H1 (cell line): ENCODE measurements around the gene PSMD5. TPM values are rescaled to one million over a fixed set of nuclear protein-coding genes. Genes with fewer than 3 reads are reported as not detected.

Experiments
- CTCF ChIA-PET: fragments of 300-600 bp; sonication (Branson Sonifier 250); formaldehyde crosslinking; loops from one replicate; lab custom pipeline; 2021; ENCODE audit not compliant: partially characterized antibody; lab: Charles Lee
- POLR2A ChIA-PET: fragments of 300-600 bp; sonication (Branson Sonifier 250); formaldehyde crosslinking; loops from one replicate; lab custom pipeline; 2021; ENCODE audit warnings: inconsistent platforms; ENCODE audit not compliant: partially characterized antibody; lab: Charles Lee
- DNase-seq, 2 experiments: peaks; one replicate each; pipeline versions ENCODE4 v3.0.0 to v3.0.0-alpha.2; 2010 to 2022; ENCODE audit warnings: low spot score in 2 of 2, low read depth in 1 of 2, mixed read lengths in 1 of 2
- FAIRE-seq: peaks from 2 replicates; lab custom pipeline; 2011; peaks lifted over from hg19 to GRCh38; lab: Jason Lieb, UNC
- H2AFZ ChIP-seq: 2 replicates; pipeline ENCODE4 v1.8.1; 2012; ENCODE audit warnings: low read length, inconsistent platforms
- H2AK5ac ChIP-seq: 2 replicates; pipeline ENCODE4 v1.6.1; 2013; ENCODE audit warnings: low read depth, low read length
- H2BK120ac ChIP-seq: replicated peaks from 2 replicates; pipeline ENCODE3; 2013; ENCODE audit warnings: low read depth, low read length, inconsistent platforms
- H2BK12ac ChIP-seq: 2 replicates; pipeline ENCODE4 v1.6.1; 2013; ENCODE audit warnings: low read depth, low read length
- H2BK15ac ChIP-seq: 2 replicates; pipeline ENCODE4 v1.6.1; 2013; ENCODE audit warnings: low read length
- H2BK20ac ChIP-seq: 2 replicates; pipeline ENCODE4 v1.6.1; 2013; ENCODE audit warnings: low read length
- H2BK5ac ChIP-seq: 2 replicates; pipeline ENCODE4 v1.6.1; 2013; ENCODE audit warnings: low read depth, low read length
- H3K14ac ChIP-seq: 2 replicates; pipeline ENCODE4 v1.6.1; 2013; ENCODE audit warnings: inconsistent platforms; ENCODE audit not compliant: insufficient read length
- H3K18ac ChIP-seq: 2 replicates; pipeline ENCODE4 v1.6.1; 2013; ENCODE audit warnings: low read length; ENCODE audit errors: extremely low read depth
- H3K23ac ChIP-seq: 2 replicates; pipeline ENCODE4 v1.6.1; 2013; ENCODE audit warnings: inconsistent platforms; ENCODE audit not compliant: insufficient read length
- H3K23me2 ChIP-seq: 2 replicates; pipeline ENCODE4 v1.6.1; 2013; ENCODE audit warnings: low read depth, low read length
- H3K27ac ChIP-seq: 2 replicates; pipeline ENCODE4 v1.6.1; 2011; ENCODE audit warnings: low read depth, low read length, inconsistent platforms
- H3K27me3 ChIP-seq, 4 experiments: replicated peaks in 1 of 4; 1 replicate in 1 of 4; 2 replicates in 3 of 4; pipeline versions ENCODE4 v1.6.1 to v1.8.1; 2011 to 2013; ENCODE audit warnings: low read length in 3 of 4, mild to moderate bottlenecking in 3 of 4, inconsistent platforms in 2 of 4, mixed read lengths in 2 of 4, moderate library complexity in 1 of 4; ENCODE audit not compliant: control insufficient read depth in 3 of 4, insufficient read depth in 3 of 4; ENCODE audit errors: extremely low read depth in 1 of 4
- H3K36me3 ChIP-seq, 4 experiments: 2 replicates each; pipeline versions ENCODE4 v1.6.1 to v1.8.1; 2011 to 2013; ENCODE audit warnings: mild to moderate bottlenecking in 4 of 4, low read length in 3 of 4, moderate library complexity in 2 of 4, control low read depth in 1 of 4, inconsistent platforms in 1 of 4; ENCODE audit not compliant: insufficient read depth in 4 of 4, control insufficient read depth in 2 of 4
- H3K4ac ChIP-seq: replicated peaks from 2 replicates; pipeline ENCODE3; 2013; ENCODE audit warnings: low read length, low read depth, mixed read lengths, inconsistent platforms; ENCODE audit not compliant: insufficient read length
- H3K4me1 ChIP-seq, 4 experiments: replicated peaks in 1 of 4; 1 replicate in 1 of 4; 2 replicates in 3 of 4; pipeline versions ENCODE4 v1.6.1 to v1.8.1; 2011 to 2013; ENCODE audit warnings: low read length in 3 of 4, inconsistent platforms in 2 of 4, mixed read lengths in 1 of 4; ENCODE audit not compliant: insufficient read depth in 4 of 4, control insufficient read depth in 3 of 4
- H3K4me2 ChIP-seq, 2 experiments: 2 replicates each; pipeline versions ENCODE4 v1.6.1 to v1.8.1; 2011 to 2013; ENCODE audit warnings: low read depth in 2 of 2, low read length in 2 of 2, control low read depth in 1 of 2, inconsistent platforms in 1 of 2, mild to moderate bottlenecking in 1 of 2; ENCODE audit not compliant: insufficient read depth in 1 of 2
- H3K4me3 ChIP-seq, 4 experiments: fragments of 200-600, 300-600 bp in 1 of 4; sonication (generic), shearing (Covaris generic), sonication (Bioruptor Twin) in 1 of 4; 2 replicates each; pipeline versions ENCODE4 v1.5.1 to v1.8.1; 2011 to 2016; ENCODE audit warnings: low read length in 4 of 4, low read depth in 3 of 4, control low read depth in 2 of 4, inconsistent platforms in 2 of 4, mild to moderate bottlenecking in 2 of 4, mixed read lengths in 1 of 4, moderate library complexity in 1 of 4; ENCODE audit not compliant: insufficient read depth in 2 of 4; ENCODE audit errors: extremely low read depth in 1 of 4
- H3K56ac ChIP-seq: replicated peaks from 2 replicates; pipeline ENCODE3; 2013; ENCODE audit warnings: low read depth, mild to moderate bottlenecking, mixed read lengths, low read length, inconsistent platforms; ENCODE audit not compliant: insufficient read length
- H3K79me1 ChIP-seq: 2 replicates; pipeline ENCODE4 v1.6.1; 2013; ENCODE audit warnings: low read depth, low read length, control low read depth
- H3K79me2 ChIP-seq, 2 experiments: 2 replicates each; pipeline versions ENCODE4 v1.6.1 to v1.8.1; 2012 to 2013; ENCODE audit warnings: low read length in 2 of 2, mild to moderate bottlenecking in 2 of 2, inconsistent platforms in 1 of 2; ENCODE audit not compliant: insufficient read depth in 2 of 2, control insufficient read depth in 1 of 2
- H3K9ac ChIP-seq, 4 experiments: replicated peaks in 1 of 4; 1 replicate in 1 of 4; 2 replicates in 3 of 4; pipeline versions ENCODE4 v1.6.1 to v1.8.1; 2011 to 2013; ENCODE audit warnings: low read depth in 3 of 4, low read length in 3 of 4, control low read depth in 2 of 4, mild to moderate bottlenecking in 2 of 4, moderate library complexity in 2 of 4, inconsistent platforms in 1 of 4; ENCODE audit errors: extremely low read depth in 1 of 4
- H3K9me3 ChIP-seq, 2 experiments: 2 replicates each; pipeline versions ENCODE4 v1.6.1 to v1.8.1; 2012 to 2013; ENCODE audit warnings: mild to moderate bottlenecking in 2 of 2, moderate library complexity in 2 of 2, control low read depth in 1 of 2, inconsistent platforms in 1 of 2, low read depth in 1 of 2, low read length in 1 of 2, mixed read lengths in 1 of 2; ENCODE audit not compliant: insufficient read depth in 2 of 2
- H4K20me1 ChIP-seq, 2 experiments: replicated peaks in 1 of 2; 2 replicates each; pipeline versions ENCODE3 to v1.8.1; 2011 to 2013; ENCODE audit warnings: inconsistent platforms in 2 of 2, low read length in 2 of 2, mild to moderate bottlenecking in 1 of 2; ENCODE audit not compliant: insufficient read depth in 2 of 2, control insufficient read depth in 1 of 2
- H4K5ac ChIP-seq: 2 replicates; pipeline ENCODE4 v1.6.1; 2013; ENCODE audit warnings: low read length, low read depth, mixed read lengths, inconsistent platforms; ENCODE audit not compliant: insufficient read length
- H4K8ac ChIP-seq: 2 replicates; pipeline ENCODE4 v1.8.0; 2013; ENCODE audit warnings: mild to moderate bottlenecking, moderate library complexity, low read length, inconsistent platforms; ENCODE audit not compliant: insufficient read depth; ENCODE audit errors: extremely low read depth
- H4K91ac ChIP-seq: replicated peaks from 2 replicates; pipeline ENCODE3; 2013; ENCODE audit warnings: low read length, mixed read lengths, inconsistent platforms; ENCODE audit not compliant: insufficient read length
- ASH2L ChIP-seq: fragments of 200-600, 300-600 bp; sonication (generic); IDR thresholded peaks from one replicate; pipeline ENCODE4 v1.7.1; 2017; ENCODE audit warnings: low read length
- BACH1 ChIP-seq: IDR thresholded peaks from 2 replicates; pipeline ENCODE4 v1.6.1; 2012; ENCODE audit warnings: low read length, improper control_type of control experiment
- CREB1 ChIP-seq: IDR thresholded peaks from 2 replicates; pipeline ENCODE4 v1.6.1; 2012; ENCODE audit warnings: inconsistent platforms
- JUN ChIP-seq: IDR thresholded peaks from 2 replicates; pipeline ENCODE4 v1.6.1; 2011; ENCODE audit warnings: low read depth, mild to moderate bottlenecking, improper control_type of control experiment, low read length
- MAFK ChIP-seq: IDR thresholded peaks from 2 replicates; pipeline ENCODE4 v1.6.1; 2012; ENCODE audit warnings: low read depth, mild to moderate bottlenecking, improper control_type of control experiment, low read length
- RNF2 ChIP-seq: fragments of 200-900, 300-1000 bp; sonication (generic); IDR thresholded peaks from 2 replicates; pipeline ENCODE4 v1.7.1; 2016; ENCODE audit warnings: borderline replicate concordance, low read depth, mild to moderate bottlenecking, antibody characterized with exemption, low read length; ENCODE audit not compliant: poor library complexity, severe bottlenecking; ENCODE audit errors: missing control alignments
- TAF7 ChIP-seq: optimal IDR thresholded peaks from 2 replicates; pipeline ENCODE3; 2011; ENCODE audit warnings: low read depth, mild to moderate bottlenecking, inconsistent platforms, low read length, moderate library complexity, borderline replicate concordance
- TEAD4 ChIP-seq: IDR thresholded peaks from 2 replicates; pipeline ENCODE4 v1.6.1; 2012; ENCODE audit warnings: low read depth, low read length, inconsistent platforms, mixed read lengths
- WGBS, 2 experiments: shearing (Covaris generic) in 1 of 2; methylation state at CpG; one replicate each; pipeline versions ENCODE4 v1.1.6 to v1.1.7; 2013 to 2015; ENCODE audit warnings: low lambda C conversion rate in 2 of 2, mixed read lengths in 2 of 2, inconsistent platforms in 1 of 2, low coverage in 1 of 2, missing lambda C conversion rate in 1 of 2; ENCODE audit not compliant: insufficient replicate concordance in 2 of 2, insufficient coverage in 1 of 2, insufficient read length in 1 of 2; ENCODE audit errors: extremely low coverage in 1 of 2, missing lambda C conversion rate in 1 of 2; 5-methylcytosine and 5-hydroxymethylcytosine counted together
- polyA plus RNA-seq, 7 experiments: library from polyadenylated mRNA; depleted of rRNA in 3 of 7; stranded (reverse) in 5 of 7; unstranded in 2 of 7; fragments of >200 nt in 5 of 7; fragments of 200-250 nt in 2 of 7; gene quantifications; 1 replicate in 5 of 7; 2 replicates in 1 of 7; 4 replicates in 1 of 7; pipeline versions ENCODE4 v1.2.1 to v1.2.3, GENCODE V29; 2011 to 2013; ENCODE audit warnings: missing spikeins in 2 of 7, mixed read lengths in 2 of 7
- total RNA-seq: library from RNA; stranded (reverse); fragmentation: NEBNext Ultra II Directional; extraction: Animal tissue kit (Norgen Biotek cat#: 25700); gene quantifications from 2 replicates; pipeline ENCODE4 v1.2.1, GENCODE V29; 2021
- TF ChIP-seq, protein P1 (sequence below): IDR thresholded peaks from 2 replicates; pipeline ENCODE4 v1.6.1; 2012; ENCODE audit warnings: inconsistent platforms

PSMD5 gene
- total and polyA plus RNA-seq, 2 of the 8 experiments (the other 6 are each of a cell fraction or from before 2014, with no cell fraction given) = 19.2 to 30.5 TPM

DNA sequence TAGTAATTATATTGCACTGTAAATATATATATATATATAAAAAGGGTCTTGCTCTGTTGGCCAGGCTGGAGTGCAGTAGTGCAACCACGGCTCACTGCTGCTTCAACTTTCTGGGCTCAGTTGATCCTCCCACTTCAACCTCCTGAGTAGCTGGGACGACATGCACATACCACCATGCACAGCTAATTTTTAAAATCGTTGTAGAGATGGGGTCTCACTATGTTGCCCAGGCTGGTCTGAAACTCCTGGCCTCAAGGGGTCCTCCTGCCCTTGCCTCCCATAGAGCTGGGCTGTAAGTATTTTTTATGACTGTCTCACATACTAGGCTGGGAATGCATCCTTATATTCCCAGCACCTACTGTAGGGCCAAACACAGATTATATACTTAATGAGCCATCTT, 11.9 kb downstream of the PSMD5 start:
- no peak overlapping the region for H4K91ac ChIP-seq

More for the DNA sequence above, 11.9 kb downstream of the PSMD5 start:
- Histone ChIP-seq H3K4me1 (no peaks in the 10 kb centered on the region; a peak in 1 of 7 replicates), H3K18ac (no peak overlapping the region), H3K27me3 (no peaks in the 10 kb centered on the region), H2BK120ac (no peak overlapping the region), H4K8ac (no peak overlapping the region), H3K9me3 (no peaks in the 10 kb centered on the region), H3K27ac (no peak overlapping the region), H2BK20ac (no peak overlapping the region), H3K9ac (no peak overlapping the region), H4K5ac (no peak overlapping the region), H2AK5ac (no peak overlapping the region), H3K79me2 (peaks cover 0 to 6% of the 10 kb centered on the region in 2 experiments; a peak in 1 of 4 replicates), H3K23me2 (no peaks in the 10 kb centered on the region; the same call in 1 of the 2 replicates), H3K56ac (no peak overlapping the region), H2BK15ac (no peak overlapping the region), H4K20me1 (no peaks in the 10 kb centered on the region), H3K23ac (no peak overlapping the region), H2BK12ac (no peak overlapping the region), H3K79me1 (no peaks in the 10 kb centered on the region), H3K4ac (no peak overlapping the region), H2AFZ (no peak overlapping the region), H3K14ac (no peak overlapping the region), H3K4me3 (no peak overlapping the region), H3K4me2 (no peak overlapping the region), H2BK5ac (no peak overlapping the region), H3K36me3 (peaks cover 12 to 52% (median 33%) of the 10 kb centered on the region in 4 experiments)
- TF ChIP-seq MAFK (no peak), TEAD4 (no peak), BACH1 (no peak), JUN (no peak), ASH2L (no peak), RNF2 (no peak), TAF7 (no peak), CREB1 (no peak)
- TF ChIP-seq, protein P1, sequence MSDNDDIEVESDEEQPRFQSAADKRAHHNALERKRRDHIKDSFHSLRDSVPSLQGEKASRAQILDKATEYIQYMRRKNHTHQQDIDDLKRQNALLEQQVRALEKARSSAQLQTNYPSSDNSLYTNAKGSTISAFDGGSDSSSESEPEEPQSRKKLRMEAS = no peak
- ChIA-PET CTCF (interaction anchor here (1.3 kb wide), 1 partner anchor 26 kb away, joined by 4 read pairs; no protein-coding TSS in a partner anchor), POLR2A (interaction anchor here (0.8 to 1.0 kb wide), 2 partner anchors 8 to 9 kb away, joined by 3 to 4 read pairs; no protein-coding TSS in a partner anchor)
- no peak for DNase-seq
- FAIRE-seq = no peak
- 91% methylated on average over 3 of the region's 3 CpGs; no CpG with 5 or more reads in 1 of the 2 experiments for WGBS, 2 experiments
